ENCODE measurements around the gene MUC6.

Gene MUC6, protein sequence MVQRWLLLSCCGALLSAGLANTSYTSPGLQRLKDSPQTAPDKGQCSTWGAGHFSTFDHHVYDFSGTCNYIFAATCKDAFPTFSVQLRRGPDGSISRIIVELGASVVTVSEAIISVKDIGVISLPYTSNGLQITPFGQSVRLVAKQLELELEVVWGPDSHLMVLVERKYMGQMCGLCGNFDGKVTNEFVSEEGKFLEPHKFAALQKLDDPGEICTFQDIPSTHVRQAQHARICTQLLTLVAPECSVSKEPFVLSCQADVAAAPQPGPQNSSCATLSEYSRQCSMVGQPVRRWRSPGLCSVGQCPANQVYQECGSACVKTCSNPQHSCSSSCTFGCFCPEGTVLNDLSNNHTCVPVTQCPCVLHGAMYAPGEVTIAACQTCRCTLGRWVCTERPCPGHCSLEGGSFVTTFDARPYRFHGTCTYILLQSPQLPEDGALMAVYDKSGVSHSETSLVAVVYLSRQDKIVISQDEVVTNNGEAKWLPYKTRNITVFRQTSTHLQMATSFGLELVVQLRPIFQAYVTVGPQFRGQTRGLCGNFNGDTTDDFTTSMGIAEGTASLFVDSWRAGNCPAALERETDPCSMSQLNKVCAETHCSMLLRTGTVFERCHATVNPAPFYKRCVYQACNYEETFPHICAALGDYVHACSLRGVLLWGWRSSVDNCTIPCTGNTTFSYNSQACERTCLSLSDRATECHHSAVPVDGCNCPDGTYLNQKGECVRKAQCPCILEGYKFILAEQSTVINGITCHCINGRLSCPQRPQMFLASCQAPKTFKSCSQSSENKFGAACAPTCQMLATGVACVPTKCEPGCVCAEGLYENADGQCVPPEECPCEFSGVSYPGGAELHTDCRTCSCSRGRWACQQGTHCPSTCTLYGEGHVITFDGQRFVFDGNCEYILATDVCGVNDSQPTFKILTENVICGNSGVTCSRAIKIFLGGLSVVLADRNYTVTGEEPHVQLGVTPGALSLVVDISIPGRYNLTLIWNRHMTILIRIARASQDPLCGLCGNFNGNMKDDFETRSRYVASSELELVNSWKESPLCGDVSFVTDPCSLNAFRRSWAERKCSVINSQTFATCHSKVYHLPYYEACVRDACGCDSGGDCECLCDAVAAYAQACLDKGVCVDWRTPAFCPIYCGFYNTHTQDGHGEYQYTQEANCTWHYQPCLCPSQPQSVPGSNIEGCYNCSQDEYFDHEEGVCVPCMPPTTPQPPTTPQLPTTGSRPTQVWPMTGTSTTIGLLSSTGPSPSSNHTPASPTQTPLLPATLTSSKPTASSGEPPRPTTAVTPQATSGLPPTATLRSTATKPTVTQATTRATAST (N-terminal part only)

DNA sequence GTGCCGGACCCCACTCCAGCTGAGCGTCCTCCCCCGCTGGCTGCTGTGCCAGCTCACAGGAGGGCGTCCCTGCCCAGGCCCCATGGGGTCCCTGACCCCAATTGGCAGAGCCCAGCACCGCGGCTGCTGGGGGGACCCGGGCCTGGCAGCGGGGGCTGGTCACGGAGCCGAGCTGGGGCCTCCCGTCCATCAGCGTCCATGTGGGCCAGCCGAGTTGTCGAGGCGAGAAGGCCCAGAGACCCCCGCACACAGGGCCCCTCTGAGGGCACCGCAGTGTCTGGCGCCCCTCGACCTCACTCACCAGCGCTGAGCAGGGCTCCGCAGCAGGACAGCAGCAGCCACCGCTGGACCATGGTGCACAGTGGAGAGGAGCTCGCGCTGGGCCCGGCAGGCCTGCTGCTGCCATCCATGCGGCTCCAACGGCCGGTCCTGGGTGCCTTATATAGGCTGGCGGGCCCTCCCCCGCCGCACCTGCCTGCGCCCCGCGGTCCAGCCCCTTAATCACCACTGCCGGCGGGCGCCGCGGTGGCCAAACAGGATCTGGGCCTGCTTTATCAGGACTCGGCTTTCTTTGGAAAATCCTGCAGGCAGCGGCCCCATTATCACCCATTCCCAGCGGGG lies at the start of gene MUC6:
TSS of gene MUC6 (minus strand) at position 416 of the 621 bp plus-strand sequence. CDS start at position 353, 63 bp downstream.
- no peak for DNase-seq

DNA sequence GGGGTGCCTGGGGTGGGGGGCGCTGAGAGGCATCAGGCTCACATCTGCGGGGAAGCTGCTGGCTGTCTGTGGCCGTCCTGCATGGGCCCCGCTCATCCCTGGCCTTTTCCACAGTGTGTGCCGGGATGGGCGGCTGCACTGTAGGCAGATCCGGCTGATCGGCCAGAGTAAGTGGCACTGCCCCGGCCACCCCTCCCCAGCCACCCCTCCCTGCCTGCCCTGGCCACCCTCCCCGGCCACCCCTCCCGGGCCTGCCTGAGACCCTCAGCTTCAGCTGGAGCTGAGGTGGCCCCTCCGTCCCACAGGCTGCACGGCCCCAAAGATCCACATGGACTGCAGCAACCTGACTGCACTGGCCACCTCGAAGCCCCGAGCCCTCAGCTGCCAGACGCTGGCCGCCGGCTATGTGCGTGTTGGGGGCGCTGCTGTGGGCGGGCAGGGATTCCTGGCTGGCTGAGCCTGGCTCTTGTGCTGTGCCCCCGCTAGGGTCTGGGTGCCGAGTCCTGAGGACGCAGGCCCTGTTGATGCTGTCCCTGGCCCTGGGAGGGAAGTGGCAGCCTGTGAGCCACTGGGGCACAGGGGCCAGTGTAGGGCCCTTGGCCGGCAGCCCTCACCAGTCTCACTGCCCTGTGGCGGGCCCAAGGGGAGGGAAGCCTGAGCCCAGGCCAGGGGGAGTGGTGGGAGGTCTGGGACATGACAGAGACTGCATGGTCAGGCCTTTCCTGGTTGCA lies 49.1 kb upstream of the MUC6 start:
- DNase-seq = no peak

- no peak for DNase-seq
These were observed 48.3 kb upstream of the MUC6 start for GRCh38 chr11:1084561-1085439.

DNA sequence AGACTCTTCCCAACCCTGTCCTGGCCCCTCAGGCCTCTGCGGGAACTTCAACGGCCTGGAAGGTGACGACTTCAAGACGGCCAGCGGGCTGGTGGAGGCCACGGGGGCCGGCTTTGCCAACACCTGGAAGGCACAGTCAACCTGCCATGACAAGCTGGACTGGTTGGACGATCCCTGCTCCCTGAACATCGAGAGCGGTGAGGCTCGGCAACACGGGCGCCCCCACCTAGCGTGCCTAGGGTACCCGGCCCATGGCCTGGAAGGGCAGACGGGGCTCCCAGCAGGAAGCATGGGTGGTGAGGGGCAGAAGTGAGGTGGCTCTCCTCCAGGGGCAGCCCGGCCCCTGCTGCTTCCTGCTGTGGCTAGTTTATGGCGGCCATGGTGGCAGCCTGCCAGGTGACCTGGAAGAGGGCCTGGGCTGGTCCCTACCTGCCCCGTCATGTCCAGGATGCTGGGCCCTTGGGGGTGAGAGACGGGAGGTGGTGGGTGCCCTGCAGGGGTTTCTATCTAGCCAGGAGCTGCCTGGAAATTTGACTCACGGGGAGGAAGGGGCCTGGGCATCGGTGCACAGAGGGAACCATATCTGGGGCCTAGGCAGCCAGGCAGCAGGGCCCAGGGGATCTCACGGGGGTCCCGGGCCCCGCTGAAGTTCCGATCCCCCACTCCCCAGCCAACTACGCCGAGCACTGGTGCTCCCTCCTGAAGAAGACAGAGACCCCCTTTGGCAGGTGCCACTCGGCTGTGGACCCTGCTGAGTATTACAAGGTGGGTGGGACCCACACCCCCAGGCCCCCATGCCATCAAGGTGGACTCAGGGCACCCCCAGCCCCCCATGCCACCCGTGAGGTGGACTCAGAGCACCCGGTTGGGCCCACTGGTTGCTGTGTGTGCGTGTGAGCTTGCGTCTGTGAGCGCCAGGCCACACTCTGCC lies 47.4 kb upstream of the MUC6 start:
- DNase-seq = no peak

DNA sequence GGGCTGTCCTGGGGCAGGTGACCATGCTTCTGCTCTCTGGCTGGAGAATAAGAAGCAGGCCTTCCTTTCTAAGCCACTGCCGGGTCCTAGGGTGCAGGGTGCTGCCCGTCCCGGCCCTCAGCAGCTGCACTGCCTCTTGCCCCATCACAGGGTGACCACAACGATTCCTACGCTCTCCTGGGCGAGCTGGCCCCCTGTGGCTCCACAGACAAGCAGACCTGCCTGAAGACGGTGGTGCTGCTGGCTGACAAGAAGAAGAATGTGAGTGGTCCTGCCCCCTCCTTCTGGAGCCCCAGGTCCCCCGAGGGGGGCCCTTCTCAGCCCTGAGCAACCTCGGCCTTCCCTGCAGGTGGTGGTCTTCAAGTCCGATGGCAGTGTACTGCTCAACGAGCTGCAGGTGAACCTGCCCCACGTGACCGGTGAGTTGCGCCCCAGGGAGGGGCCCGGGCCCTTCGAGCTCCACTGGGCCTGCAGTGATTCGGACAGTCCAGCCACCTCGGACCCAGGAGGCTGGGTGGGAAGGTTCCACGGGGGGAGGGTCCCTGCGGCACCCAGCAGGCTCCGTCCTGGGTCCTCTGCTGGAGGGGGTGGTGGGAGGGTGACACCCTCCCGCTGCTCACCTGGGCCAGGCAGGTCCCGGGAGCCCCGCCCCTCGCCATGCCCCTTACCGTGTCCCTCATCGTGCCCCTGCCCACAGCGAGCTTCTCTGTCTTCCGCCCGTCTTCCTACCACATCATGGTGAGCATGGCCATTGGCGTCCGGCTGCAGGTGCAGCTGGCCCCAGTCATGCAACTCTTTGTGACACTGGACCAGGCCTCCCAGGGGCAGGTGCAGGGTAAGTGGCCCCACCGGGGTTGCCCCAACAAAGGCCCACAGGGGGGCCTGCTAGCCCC lies 46.5 kb upstream of the MUC6 start:
- DNase-seq = no peak

DNA sequence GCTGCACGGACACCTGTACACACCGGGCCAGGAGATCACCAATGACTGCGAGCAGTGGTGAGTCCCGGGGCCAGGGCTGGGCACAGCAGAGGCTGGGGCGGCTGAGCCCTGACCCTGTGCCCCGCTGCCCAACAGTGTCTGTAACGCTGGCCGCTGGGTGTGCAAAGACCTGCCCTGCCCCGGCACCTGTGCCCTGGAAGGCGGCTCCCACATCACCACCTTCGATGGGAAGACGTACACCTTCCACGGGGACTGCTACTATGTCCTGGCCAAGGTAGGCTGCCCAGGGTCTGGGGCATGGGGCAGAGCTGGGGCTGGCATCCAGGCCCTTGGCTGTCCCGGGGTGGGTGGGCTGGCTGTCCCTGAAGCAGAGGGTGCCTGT lies 45.8 kb upstream of the MUC6 start:
- no peak for DNase-seq

DNA sequence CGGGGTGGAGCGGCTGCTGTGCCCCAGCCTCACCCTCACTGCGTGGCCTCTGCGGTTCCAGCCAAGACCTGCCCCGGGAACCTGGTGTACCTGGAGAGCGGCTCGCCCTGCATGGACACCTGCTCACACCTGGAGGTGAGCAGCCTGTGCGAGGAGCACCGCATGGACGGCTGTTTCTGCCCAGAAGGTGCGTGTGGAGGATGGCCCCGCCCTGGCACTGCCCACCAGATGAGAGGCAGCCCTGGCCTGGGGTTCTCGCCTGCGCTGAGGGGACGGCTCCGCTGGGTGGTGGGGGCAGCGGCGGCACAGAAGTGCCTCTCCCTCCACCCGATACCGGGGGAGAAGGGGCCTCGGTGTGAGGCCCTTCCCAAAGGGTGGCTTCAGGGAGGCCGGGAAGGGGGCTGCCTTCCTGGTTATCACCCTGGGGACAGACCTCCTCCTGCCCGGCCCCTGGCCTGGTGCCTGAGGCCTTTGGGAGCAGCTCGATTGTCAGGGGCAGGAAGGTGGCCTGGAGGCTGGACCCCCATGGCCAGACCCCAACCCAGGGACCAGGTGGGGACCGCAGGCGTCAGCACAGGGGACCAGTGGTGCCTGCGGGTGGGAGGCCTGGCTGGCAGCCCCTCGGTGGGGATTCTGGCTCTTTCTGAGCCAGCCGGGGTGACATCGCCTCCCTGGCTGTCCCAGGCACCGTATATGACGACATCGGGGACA lies 45.2 kb upstream of the MUC6 start:
- no peak for DNase-seq

- DNase-seq = no peak
These were observed 41.7 kb upstream of the MUC6 start for GRCh38 chr11:1078191-1078601.

- no peak for DNase-seq
These were observed 41.0 kb upstream of the MUC6 start for GRCh38 chr11:1077417-1078119.

DNA sequence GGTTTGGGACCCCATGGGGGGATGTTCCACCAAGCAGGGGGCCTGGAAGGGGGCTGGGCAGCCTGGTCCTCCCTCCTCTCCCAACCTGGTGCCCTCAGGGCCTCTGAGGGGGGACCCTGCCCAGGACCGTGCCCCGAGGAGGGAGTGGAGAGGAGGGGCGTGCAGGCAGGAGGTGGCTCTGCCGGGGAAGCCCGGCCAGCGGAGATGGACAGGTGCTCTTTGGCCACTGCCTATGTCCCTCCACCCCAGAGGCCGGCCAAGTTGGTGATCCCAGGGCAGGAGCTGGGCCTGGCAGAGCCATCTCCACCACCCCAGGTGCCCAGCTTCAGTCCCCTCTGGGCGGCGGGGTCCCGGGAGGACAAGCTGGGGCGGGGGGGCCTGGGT lies 40.5 kb upstream of the MUC6 start:
- DNase-seq = no peak

DNA sequence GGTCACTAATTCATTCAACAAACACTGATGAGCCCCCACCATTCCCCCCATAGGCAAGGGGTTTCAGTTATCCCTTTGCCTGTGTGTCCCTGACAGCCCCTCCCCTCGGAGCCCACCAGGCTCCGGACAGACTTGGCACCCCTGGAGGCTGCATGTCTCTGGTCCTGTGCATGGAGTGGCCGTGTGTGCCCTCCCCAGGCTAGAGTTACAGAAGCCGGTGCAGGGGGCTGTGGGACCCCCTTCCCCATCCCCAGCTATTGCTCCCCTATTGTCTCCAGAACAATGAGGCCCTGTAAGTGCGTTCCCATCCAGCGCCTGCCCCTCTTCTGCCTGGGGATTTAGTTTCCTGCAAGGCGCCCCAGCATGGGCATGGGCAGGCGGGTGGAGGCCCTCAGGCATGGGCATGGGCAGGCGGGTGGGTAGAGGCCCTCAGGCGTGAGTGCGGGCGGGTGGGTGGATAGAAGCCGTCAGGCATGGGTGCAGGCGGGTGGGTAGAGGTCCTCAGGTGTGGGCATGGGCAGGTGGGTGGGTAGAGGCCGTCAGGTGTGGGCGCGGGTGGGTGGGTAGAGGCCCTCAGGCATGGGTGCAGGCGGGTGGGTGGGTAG lies 39.6 kb upstream of the MUC6 start:
- no peak for DNase-seq

- DNase-seq = no peak
These were observed 38.9 kb upstream of the MUC6 start for GRCh38 chr11:1075341-1075911.

DNA sequence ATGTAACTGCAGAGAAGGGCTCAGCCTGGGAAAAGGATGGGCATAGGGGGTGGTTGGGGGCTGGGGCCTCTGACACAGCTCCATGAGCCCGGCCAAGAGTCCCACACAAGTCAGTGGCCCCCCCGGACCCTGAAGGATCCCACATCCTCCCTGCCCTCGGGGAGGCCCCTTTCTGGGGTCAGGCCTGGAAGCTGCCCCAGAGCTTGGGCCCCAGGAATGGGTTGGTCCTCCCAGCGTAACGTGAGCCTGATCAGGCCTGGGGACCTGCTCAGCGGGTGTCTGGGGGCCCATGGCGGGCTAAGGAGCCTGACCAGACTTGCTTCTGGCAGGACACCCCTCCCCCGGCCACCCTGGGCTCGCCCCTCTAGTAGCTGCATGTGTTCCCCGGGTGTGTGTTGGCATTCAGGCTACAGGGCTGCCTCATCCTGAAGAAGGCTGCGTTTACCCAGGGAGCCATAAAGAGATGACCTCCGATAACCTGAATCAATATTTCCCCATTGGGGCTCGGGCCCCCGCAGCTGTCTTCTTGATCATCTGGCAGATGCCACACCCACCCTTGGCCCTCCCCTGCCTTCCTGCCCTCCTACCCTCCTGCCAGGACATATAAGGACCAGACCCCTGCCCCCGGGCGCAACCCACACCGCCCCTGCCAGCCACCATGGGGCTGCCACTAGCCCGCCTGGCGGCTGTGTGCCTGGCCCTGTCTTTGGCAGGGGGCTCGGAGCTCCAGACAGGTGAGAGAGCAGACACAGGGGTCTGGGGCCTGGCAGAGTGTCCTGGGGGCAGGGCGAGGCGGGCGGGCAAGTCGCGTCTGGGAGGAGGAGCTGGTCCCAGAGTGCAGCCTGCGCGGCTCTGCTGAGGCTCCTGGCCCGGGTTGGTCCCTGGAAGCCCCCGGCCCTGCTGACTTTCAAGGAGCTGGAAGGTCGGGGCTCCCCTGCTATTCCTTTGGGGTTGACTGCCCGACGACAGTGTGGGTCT lies 38.0 kb upstream of the MUC6 start, which contains the start of gene MUC2:
TSS of gene MUC2 (plus strand) at position 631 of the 978 bp plus-strand sequence.
- DNase-seq = no peak

DNA sequence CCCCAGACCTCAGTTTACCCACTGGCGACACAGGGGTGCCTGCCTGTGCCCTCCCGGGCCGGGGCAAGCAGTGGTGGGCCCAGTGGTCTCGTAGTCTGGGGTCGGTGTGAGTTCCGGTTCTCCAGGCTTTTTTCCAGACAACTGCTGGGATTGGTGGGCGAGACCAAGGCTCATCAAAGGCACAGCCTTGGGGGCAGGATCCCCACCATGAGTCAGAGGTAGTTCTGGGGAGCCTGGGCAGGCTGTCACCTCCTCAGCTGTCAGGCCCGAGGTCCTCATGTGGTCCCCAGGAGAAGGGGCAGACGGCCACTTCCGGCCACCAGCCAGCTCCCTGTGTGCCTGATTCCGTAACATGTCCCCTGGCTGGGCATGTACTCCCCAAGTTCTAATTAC lies 37.3 kb upstream of the MUC6 start:
- no peak for DNase-seq

- peak; percentile 33 for DNase-seq
These were observed 36.8 kb upstream of the MUC6 start for GRCh38 chr11:1073261-1073724.

Data from kidney glomerular epithelial cell (primary cell).